Loucy (cell line): ENCODE measurements around the gene HSPA13.

Source experiments
- EZH2phosphoT487 ChIP-seq: fragments of 200-600 bp; IDR thresholded peaks from 2 replicates; pipeline ENCODE4 v1.6.1; 2018; ENCODE audit warnings: antibody characterized with exemption, mild to moderate bottlenecking, moderate library complexity, borderline replicate concordance
- TF ChIP-seq, protein P1 (sequence below): fragments of 200-600 bp; sonication (generic); conservative IDR thresholded peaks from 2 replicates; pipeline ENCODE4 v1.5.1; 2014; ENCODE audit warnings: mild to moderate bottlenecking, antibody characterized with exemption, low read length

GRCh38 chr21:14403681-14404318 lies 20.9 kb upstream of the HSPA13 start:
- TF ChIP-seq, protein P1, sequence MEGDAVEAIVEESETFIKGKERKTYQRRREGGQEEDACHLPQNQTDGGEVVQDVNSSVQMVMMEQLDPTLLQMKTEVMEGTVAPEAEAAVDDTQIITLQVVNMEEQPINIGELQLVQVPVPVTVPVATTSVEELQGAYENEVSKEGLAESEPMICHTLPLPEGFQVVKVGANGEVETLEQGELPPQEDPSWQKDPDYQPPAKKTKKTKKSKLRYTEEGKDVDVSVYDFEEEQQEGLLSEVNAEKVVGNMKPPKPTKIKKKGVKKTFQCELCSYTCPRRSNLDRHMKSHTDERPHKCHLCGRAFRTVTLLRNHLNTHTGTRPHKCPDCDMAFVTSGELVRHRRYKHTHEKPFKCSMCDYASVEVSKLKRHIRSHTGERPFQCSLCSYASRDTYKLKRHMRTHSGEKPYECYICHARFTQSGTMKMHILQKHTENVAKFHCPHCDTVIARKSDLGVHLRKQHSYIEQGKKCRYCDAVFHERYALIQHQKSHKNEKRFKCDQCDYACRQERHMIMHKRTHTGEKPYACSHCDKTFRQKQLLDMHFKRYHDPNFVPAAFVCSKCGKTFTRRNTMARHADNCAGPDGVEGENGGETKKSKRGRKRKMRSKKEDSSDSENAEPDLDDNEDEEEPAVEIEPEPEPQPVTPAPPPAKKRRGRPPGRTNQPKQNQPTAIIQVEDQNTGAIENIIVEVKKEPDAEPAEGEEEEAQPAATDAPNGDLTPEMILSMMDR, result peak; percentile 80
- no peak for TF ChIP-seq EZH2phosphoT487
